Posterior vena cava (tissue), 2 donors: ENCODE data around the gene NEK11. TPM values are rescaled to one million over a fixed set of nuclear protein-coding genes. Genes with fewer than 3 reads are reported as not detected.

Experiments
- DNase-seq: peaks from one replicate; pipeline ENCODE4 v3.0.0-alpha.2; 2020; ENCODE audit warnings: low spot score
- intact Hi-C, 2 donors: fragments of 100-400 bp; cut with DNase I; formaldehyde crosslinking; loops; one replicate each; pipeline versions ENCODE4 v1.14.1 to v1.14.2; 2022 to 2023
- total RNA-seq, 2 donors: library from RNA; stranded (reverse); fragmentation: NEBNext Ultra II Directional; extraction: Animal tissue kit (Norgen Biotek cat#: 25700); gene quantifications; one replicate each; pipeline ENCODE4 v1.2.1, GENCODE V29; 2021
- donor health status: DM: yes; HTN: yes; CAD: no.
- donor health status: DM: yes; HTN: yes; CAD: no.

NEK11 gene
- total RNA-seq, 2 donors from 2014 or later = 5.7 to 8.2 TPM

DNA sequence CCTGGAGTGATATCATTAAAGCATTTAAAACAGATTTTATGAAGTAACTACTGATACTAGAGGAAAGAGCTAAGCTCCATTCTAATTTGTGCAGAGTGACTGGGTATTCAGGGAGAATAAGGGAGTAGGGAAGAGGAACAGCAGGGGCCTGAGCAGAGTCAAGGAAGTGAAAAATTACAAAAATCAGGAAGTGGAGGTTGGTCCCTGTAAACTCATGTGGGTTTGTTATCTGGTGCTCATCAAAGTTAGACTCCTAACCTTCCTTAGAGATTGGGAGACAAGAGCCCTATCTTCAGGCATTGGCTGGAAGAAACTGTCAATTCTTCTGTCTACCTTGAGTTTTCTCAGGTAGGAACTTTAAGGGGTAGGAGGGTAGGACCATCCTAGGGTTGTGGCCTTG lies 82.5 kb downstream of the NEK11 start:
- intact Hi-C loops = no loop called here
- no peak for DNase-seq

DNA sequence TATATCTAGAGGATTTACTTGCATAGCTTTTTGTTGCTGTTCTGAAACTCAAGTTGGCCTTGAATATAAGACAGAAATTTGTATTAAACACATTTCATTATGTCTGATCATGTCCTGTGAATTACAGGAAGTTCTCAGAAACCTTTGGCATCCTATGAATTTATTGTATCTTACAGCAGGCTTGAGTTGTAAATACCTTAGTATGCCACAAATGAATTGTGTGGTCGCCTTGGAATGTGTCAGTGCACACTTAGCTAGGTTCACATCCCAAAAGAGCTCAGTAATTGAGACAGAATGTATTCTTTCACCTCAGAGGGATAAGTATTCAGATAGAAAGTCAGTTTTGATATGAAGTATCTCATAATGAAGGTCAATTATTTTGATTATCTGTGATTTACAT lies 83.4 kb downstream of the NEK11 start:
- intact Hi-C loops = no loop called here
- DNase-seq = no peak

DNA sequence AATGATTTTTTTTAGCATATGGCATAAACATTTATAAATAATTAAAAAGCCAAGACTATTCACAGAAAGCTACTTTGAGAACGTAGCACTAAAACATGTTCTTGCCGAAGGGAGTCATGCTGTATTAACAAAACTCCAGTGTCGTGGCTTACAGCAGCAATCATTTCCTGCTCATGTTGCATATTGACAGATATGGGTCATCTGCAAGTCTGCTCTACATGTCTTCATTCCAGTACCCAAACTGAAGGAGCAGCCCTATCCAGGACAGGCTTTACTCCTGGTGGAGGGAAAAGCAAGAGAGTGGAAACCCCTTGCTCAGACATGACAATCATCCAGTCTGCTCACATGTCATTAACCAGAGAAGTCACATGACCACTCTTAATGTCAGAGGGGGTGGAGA lies 87.6 kb downstream of the NEK11 start:
- intact Hi-C loops = no loop called here

DNA sequence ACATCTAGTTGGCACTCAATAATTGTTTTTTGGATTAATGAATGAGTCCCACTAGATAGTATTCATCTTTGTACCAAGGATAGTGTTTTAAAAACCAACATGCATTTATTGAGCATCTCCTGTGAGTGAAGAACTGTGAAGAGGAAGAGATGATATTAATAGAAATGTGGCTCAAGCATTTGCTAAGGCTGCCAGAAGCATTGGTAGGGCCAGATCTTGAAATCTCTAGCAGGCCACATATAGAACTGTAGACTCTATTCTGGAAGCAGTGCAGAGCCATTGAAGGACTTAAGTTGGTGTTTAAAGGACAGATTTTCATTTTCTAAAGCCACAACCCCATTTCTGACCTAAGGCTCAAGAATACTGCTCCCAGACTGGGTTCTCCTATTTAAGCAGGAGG lies 99.0 kb downstream of the NEK11 start:
- intact Hi-C loops = no loop called here
- DNase-seq = no peak

More for the DNA sequence above, 87.6 kb downstream of the NEK11 start:
- no peak for DNase-seq

DNA sequence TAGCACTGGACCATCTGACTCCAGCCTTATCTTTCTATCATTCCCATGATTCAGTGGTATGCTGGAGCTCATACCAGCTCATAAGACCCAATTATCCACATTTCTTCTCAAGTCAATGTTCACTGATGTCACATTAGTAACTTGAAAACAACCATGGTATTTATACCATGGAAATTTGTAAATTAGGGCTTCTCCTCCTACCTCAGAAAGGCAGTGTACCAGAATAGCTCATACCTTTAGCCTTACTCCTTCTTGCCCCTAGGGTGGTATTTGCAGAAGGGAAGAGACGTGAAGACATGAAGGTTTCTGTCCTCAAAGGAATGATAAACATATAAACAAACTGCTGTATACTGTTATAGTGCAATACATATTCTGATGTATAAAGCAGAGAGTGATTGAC lies 114.2 kb downstream of the NEK11 start:
- intact Hi-C loops = no loop called here

DNA sequence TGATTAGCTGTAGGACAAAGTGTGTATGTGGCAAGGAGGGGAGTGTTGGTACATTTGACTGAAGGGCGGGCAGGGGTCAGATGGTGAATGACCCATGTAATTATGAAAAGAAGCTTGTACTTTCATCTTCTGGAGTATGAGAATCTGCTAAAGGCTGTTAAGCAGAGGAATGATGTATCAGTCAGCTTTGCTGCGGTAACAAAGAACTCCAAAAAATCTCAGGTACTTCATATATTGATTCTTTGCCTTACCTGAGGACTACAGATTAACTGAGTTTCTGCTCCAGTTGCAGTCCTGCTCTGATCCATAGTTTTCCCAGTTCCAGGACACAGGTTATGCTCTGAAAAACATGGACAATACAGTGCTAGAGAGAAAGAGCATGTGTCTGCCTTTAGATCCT lies 115.1 kb downstream of the NEK11 start:
- DNase-seq = no peak
- intact Hi-C loops = no loop called here

More for the DNA sequence above, 114.2 kb downstream of the NEK11 start:
- DNase-seq = no peak

DNA sequence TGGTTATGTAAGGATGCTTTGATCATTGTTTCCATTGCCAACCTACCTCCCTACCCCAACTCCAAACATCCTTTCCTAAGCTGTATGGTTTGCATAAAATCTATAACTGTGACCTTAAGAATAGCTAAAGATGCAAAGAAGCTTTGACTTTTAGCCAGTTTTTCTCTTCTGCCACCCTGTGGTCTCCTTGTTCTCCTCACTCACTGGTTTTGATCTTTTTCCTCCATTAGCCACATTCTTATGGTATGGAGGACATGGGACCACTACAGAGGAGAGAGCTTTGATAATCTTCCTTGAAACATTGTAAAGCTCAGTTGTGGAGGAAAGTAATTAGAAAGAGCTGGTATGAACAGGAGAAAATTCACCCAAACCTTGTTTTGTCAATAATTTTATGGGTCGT lies 115.9 kb downstream of the NEK11 start:
- intact Hi-C loops = no loop called here
- DNase-seq = no peak

DNA sequence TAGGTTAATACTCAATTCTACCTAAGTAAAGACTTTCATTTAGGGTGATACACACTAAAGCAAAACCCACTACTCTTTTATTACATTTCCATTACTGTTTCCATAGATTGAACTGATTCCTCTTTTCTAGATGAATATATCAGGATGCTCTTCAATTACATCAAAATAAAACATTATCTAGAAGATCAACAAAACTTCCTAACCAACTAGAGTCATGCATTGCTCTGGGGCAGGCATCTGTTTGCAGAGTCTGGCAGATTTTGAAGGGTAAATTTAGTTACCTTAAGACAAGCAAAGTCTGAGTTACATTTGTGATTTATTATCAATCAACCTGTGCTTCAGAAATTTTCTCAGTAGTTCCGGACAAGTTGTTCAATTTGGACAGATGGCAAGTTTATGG lies 117.1 kb downstream of the NEK11 start:
- intact Hi-C loops = no loop called here
- no peak for DNase-seq

DNA sequence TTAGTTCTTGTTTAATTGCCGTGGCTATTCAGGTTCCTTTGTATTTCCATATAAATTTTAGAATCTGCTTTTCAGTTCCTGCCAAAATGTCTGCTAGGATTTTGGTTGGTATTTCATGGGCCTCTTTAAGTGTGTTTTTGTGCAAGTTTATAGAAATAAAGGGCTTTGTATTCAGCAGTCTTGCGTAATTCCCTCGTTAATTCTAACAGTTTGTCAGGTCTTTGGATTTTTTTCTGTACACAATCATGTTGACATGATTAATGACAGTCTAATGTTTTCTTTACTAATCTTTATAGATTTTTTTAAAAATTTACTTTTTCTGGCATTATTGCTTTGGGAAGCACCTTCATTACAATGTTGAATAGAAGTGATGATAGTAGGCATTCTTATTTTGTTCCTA lies 120.9 kb downstream of the NEK11 start:
- intact Hi-C loops = no loop called here

DNA sequence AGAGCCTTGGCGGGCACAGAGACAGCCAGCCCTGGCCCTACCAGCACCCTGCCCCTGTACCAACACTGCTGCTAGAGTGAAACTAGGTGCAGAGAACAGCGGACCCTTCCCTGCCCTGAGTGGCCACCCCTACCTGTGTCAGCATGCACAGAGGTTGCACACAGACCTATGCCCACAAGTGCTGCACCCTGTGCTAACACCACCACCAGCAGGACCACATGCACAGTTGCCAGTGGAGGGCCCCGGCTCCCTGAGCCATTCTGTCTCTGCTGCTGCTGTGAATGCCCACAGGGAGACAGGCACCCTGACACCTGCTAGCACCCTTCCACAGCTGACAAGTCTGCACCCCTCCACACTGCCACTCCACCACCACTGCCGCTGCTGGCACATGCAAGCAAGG lies 131.8 kb downstream of the NEK11 start:
- DNase-seq = peak; percentile 76
- intact Hi-C loops = no loop called here

More for the DNA sequence above, 120.9 kb downstream of the NEK11 start:
- no peak for DNase-seq

DNA sequence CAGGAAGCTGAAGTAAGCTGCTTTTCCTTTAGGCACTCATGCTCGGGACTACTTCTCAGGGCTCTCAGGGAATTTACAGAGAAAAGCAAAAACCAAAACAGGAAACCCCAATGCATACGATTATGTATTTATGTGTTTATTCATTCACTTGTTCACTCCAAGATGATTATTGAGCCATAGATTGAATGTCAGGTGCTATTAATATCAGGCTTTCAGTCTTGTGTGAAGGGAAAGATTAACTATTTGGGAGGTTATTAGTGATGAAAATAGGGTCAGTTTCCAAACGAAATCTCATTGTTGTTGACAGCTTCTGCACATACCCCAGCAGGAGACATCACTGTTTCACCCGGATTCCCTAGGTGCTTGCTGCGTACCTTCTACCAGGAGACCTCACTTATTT lies 135.8 kb downstream of the NEK11 start:
- DNase-seq = no peak
- intact Hi-C loops = no loop called here

DNA sequence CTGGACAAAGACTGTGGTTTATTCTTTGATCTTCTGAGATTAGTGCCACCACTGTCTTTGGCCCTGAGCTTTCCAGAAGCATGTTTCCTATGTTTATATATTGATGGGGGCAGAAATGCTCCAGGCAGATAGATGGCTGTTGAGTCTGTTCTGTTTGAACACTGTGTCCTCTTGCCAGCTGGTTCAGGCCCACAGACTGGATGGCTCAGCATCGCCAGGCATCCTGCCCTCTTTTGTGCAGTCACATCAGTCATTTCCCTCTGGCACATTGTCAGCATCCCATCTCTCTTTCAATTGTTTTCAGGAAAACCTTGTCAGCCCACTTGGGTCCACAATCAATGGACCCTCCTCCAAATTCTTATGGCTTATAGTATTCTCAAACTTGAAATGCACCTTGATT lies 141.2 kb downstream of the NEK11 start:
- no peak for DNase-seq
- intact Hi-C loops = no loop called here

DNA sequence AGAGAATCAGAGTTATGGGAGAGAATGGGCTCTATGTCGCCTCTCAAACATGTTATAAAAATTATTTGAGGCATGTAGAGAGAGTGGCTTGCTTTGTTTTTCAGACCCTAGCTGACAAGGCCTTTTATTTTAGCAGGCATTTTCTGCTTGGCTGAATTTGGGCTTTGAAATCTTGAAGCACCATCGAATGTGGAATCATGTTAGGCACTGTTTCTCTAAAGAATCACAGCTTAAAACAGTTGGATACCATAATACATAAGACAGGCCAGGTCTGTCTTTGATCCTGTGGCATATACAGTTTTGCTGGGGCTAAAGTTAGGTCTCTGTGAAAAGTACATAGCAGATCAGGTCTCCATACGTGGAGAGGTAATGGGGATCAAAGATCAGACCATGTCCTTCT lies 142.7 kb downstream of the NEK11 start:
- intact Hi-C loops = no loop called here
- DNase-seq = no peak

DNA sequence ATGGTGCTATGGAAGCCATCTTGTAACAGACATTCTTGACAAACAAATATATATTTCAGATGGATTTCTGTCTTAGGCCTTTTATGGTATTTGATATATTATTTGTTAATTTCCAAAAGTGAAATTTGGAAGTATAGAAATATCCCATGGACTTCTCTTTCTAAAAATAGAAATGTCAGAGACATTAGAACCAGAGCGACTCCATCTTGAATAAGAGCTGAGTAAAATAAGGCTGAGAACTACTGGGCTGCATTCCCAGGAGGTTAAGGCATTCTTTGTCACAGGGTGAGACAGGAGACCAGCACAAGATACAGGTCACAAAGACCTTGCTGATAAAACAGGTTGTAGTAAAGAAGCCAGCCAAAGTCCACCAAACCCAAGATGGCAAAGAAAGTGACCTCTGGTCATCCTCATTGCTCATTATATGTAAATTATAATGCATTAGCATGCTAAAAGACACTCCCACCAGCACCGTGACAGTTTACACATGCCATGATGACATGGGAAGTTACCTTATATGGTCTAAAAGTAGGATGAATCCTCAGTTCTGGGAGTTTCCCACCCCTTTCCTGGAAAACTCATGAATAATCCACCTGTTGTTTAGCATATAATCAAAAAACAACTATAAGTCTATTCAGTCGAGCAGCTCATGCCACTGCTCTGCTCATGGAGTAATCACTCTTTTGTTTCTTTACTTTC lies 146.0 kb downstream of the NEK11 start:
- intact Hi-C loops = no loop called here
- no peak for DNase-seq

DNA sequence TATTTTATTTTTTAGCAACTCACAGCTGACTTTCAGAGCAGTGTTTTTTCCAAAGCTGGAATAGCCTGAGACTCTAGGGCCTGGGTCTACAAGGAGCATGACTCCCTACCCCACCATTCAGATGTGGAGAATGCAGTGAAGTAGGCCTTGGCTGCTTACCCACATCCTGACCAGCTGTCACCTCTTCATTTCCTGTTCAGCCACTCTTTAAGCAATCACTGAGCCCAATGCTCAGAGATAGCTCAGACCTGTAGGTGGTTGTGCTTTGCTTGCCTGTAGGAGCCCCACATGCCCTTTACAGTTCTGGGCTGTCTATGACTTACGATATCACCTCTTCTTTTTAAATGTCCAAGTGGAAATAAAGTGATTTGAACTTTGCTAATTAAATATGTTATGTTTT lies 148.1 kb downstream of the NEK11 start:
- no peak for DNase-seq
- intact Hi-C loops = no loop called here

DNA sequence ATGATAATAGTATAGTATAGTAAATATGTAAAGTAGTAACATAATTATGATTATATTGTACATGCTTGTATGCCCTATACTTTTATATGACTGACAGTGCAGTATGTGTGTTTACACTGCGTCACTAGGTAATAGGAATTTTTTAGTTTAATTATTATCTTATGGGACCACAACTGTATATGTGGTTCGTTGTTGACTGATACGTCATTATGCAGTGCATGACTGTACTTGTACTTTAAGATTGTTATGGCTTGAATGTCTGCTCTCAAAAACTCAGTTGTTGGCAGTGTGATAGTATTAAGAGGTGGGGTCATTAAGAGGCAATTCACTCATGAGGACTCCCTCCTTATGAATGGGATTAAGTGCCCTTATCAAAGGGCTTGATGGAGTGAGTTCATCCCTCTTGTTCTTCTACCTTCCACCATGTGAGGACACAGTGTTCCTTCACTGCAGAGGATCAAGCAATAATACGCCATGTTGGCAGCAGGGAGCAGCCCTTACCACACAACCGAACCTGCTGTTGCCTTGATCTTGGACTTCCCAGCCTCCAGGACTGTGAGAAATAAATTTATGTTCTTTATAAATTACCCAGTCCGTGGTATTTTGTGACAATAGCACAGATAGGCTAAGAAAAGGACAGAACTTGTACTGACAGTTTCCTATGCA lies 152.2 kb downstream of the NEK11 start:
- DNase-seq = no peak
- intact Hi-C loops = no loop called here

DNA sequence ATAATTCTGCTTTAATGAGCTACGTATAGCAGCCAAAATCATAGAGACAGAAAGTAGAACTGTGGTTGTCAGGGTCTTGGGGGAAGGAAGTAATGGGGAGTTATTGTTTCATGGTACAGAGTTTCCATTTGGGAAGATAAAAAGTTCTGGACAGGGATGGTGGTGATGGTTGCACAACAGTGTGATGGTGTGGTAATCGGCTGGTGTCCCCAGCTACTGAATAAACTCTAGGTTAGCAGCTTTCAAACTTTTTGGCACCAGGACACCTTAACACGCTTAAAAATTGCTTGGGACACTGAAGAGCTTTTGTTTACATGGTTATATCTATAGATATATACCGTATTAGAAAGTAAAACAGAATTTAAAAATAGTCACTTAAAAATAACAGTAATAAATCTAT lies 166.0 kb downstream of the NEK11 start:
- no peak for DNase-seq
- intact Hi-C loops = no loop called here

DNA sequence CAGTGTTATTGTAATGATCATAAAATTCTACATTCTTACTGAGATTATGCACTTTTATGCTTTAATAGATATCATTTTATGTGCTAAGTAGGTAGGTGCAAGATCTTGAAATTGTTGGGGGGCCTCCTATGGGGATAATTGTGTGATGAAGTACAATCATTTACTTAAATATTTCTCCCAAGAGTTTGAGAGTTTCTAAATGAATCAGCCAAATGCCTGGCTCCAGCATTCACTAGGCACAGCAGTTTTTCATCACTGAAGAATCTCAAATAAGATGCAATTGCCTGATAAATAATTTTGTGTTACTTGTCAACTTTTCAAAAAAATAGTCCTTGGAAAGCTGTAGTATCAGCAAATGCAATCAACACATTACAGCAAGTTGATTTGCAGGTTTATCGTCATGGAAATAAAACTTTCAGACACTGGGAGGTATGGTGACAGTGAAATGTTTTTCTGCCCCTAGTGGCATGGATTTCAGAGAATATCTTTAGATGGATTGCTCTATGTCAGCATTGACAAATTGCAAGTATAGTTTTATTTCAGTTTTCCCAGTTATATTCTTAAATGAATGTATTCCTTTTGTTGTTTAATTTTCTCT lies 167.1 kb downstream of the NEK11 start:
- intact Hi-C loops = no loop called here
- DNase-seq = no peak

DNA sequence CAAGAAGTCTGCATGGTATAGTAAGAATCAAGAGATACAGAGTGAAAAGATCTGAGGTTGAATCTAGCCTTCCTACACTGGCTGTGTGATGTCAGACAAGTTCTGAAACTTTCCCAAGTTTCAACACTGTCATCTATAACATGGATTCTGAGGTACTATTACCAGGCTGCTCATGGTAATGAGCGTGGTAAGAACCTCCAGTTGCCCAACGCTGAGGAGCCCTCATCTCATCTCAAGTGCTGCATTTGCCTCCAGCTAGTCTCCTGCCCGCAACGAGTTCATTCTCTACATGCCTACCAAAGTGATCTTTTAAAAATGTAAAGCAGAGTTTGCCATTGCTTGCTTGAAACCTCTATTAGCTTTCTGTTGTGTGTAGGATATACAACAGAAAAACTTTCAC lies 168.1 kb downstream of the NEK11 start:
- no peak for DNase-seq
- intact Hi-C loops = no loop called here

DNA sequence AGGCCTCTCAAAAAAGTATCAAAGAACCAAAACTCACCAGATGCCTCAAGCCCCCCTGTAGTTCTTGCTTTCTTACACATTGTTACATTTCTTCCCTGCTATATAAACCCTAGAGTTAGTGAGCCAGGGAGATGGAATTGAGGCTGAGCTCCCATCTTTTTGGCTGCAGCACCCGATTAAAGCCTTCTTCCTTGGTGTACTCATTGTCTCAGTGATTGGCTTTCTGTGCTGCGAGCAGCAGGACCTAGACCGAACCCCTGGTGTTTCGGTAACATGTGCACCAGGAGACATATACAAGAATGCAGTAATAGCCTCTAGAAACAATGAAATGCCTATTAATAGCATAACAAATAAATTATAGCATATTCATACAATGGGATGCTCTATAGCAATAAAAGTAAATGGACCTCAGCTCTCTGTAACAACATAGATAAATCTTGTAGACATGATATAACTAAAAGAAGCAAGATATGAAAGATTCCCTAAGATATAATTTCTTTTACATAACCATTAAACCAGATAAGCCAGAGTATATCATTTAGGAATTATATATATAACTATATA lies 174.0 kb downstream of the NEK11 start:
- no peak for DNase-seq
- intact Hi-C loops = no loop called here

DNA sequence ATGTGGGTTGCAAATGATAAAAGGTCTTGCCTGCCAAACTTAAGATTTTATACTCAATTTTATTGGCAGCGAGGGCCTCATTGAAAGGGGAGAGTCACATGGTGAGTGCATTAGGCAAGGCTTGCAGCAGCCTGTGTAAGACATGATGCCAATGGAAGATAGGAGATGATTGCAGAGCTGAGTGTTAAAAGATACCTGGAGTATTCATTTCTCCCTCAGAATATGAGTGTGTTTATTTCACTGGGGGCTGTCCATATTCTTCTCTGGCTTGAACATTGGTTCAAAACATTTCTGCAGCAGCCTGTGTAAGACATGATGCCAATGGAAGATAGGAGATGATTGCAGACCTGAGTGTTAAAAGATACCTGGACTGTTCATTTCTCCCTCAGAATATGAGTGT lies 189.7 kb downstream of the NEK11 start:
- intact Hi-C loops = no loop called here
- no peak for DNase-seq
